ENCODE data around the gene CPN2. TPM values are rescaled to one million over a fixed set of nuclear protein-coding genes. Genes with fewer than 3 reads are reported as not detected.

Gene CPN2
- polyA plus RNA-seq, 4 donors: 2.0 TPM; not detected in 3

GRCh38 chr3:194306771-194307640, 44.1 kb downstream of the CPN2 start:
- no peak overlapping the region for H3K27ac ChIP-seq (ENCODE audit: low read depth in 1 of 3, low read length in 2 of 3)
- DNase-seq (no peak), FAIRE-seq (no peak)
- H3K27me3 ChIP-seq (ENCODE audit: control insufficient read depth in 3 of 3, insufficient read depth in 3 of 3, low read length in 3 of 3): peaks cover 0 to 3% (median 0%) of the 10 kb centered on the region in 3 donors
- no peak overlapping the region for H3K4me3 ChIP-seq (ENCODE audit: low read depth in 1 of 3, low read length in 3 of 3)
- H3K4me1 ChIP-seq (ENCODE audit: control insufficient read depth in 3 of 3, insufficient read depth in 2 of 3, low read depth in 1 of 3, low read length in 2 of 3): peaks cover 0 to 4% (median 0%) of the 10 kb centered on the region in 3 donors
- H3K9me3 ChIP-seq (ENCODE audit: control insufficient read depth in 2 of 2, insufficient read depth in 1 of 2, low read depth in 1 of 2, low read length in 1 of 2): peaks cover 0 to 3% of the 10 kb centered on the region in 2 donors
- WGBS, 3 donors: 48 to 57% (median 57%) methylated on average over 13 of the region's 13 CpGs
- no peaks in the 10 kb centered on the region for H3K36me3 ChIP-seq (ENCODE audit: control insufficient read depth in 3 of 3, insufficient read depth in 2 of 3, low read depth in 1 of 3, low read length in 3 of 3)

- no peak overlapping the region for H3K27ac ChIP-seq (ENCODE audit: low read depth in 1 of 3, low read length in 2 of 3)
- no peak overlapping the region for H3K4me3 ChIP-seq (ENCODE audit: low read depth in 1 of 3, low read length in 3 of 3)
- H3K27me3 ChIP-seq (ENCODE audit: control insufficient read depth in 3 of 3, insufficient read depth in 3 of 3, low read length in 3 of 3): peaks cover 0 to 3% (median 0%) of the 10 kb centered on the region in 3 donors
- H3K9me3 ChIP-seq (ENCODE audit: control insufficient read depth in 2 of 2, insufficient read depth in 1 of 2, low read depth in 1 of 2, low read length in 1 of 2): peaks cover 0 to 3% of the 10 kb centered on the region in 2 donors
- no peak for DNase-seq
- no peak for FAIRE-seq
- 42 to 54% (median 48%) methylated on average over 11 of the region's 11 CpGs for WGBS, 3 donors
- no peaks in the 10 kb centered on the region for H3K4me1 ChIP-seq (ENCODE audit: control insufficient read depth in 3 of 3, insufficient read depth in 2 of 3, low read depth in 1 of 3, low read length in 2 of 3)
- H3K36me3 ChIP-seq (ENCODE audit: control insufficient read depth in 3 of 3, insufficient read depth in 2 of 3, low read depth in 1 of 3, low read length in 3 of 3): no peaks in the 10 kb centered on the region
Observed at GRCh38 chr3:194306109-194306686, 44.9 kb downstream of the CPN2 start.

- Histone ChIP-seq H3K27me3 (ENCODE audit: control insufficient read depth in 3 of 3, insufficient read depth in 3 of 3, low read length in 3 of 3) (peaks cover 0 to 3% (median 0%) of the 10 kb centered on the region in 3 donors), H3K36me3 (ENCODE audit: control insufficient read depth in 3 of 3, insufficient read depth in 2 of 3, low read depth in 1 of 3, low read length in 3 of 3) (no peaks in the 10 kb centered on the region), H3K4me3 (ENCODE audit: low read depth in 1 of 3, low read length in 3 of 3) (no peak overlapping the region), H3K9me3 (ENCODE audit: control insufficient read depth in 2 of 2, insufficient read depth in 1 of 2, low read depth in 1 of 2, low read length in 1 of 2) (peaks cover 0 to 3% of the 10 kb centered on the region in 2 donors), H3K27ac (ENCODE audit: low read depth in 1 of 3, low read length in 2 of 3) (no peak overlapping the region), H3K4me1 (ENCODE audit: control insufficient read depth in 3 of 3, insufficient read depth in 2 of 3, low read depth in 1 of 3, low read length in 2 of 3) (no peaks in the 10 kb centered on the region)
- FAIRE-seq (no peak), DNase-seq (no peak)
- WGBS, 3 donors: 89 to 92% (median 90%) methylated on average over 11 of the region's 11 CpGs
Observed at GRCh38 chr3:194305356-194306108, 45.6 kb downstream of the CPN2 start.

- Histone ChIP-seq H3K36me3 (ENCODE audit: control insufficient read depth in 3 of 3, insufficient read depth in 2 of 3, low read depth in 1 of 3, low read length in 3 of 3) (no peaks in the 10 kb centered on the region), H3K4me1 (ENCODE audit: control insufficient read depth in 3 of 3, insufficient read depth in 2 of 3, low read depth in 1 of 3, low read length in 2 of 3) (no peaks in the 10 kb centered on the region), H3K27me3 (ENCODE audit: control insufficient read depth in 3 of 3, insufficient read depth in 3 of 3, low read length in 3 of 3) (peaks cover 0 to 3% (median 0%) of the 10 kb centered on the region in 3 donors), H3K9me3 (ENCODE audit: control insufficient read depth in 2 of 2, insufficient read depth in 1 of 2, low read depth in 1 of 2, low read length in 1 of 2) (peaks cover 0 to 3% of the 10 kb centered on the region in 2 donors), H3K4me3 (ENCODE audit: low read depth in 1 of 3, low read length in 3 of 3) (no peak overlapping the region), H3K27ac (ENCODE audit: low read depth in 1 of 3, low read length in 2 of 3) (no peak overlapping the region)
- DNase-seq (no peak), FAIRE-seq (no peak)
- whole genome bisulfite sequencing, 3 donors: 91 to 93% (median 92%) methylated on average over 17 of the region's 17 CpGs
Observed at GRCh38 chr3:194304186-194304917, 46.8 kb downstream of the CPN2 start.

- DNase-seq: no peak
- Histone ChIP-seq H3K4me1 (ENCODE audit: control insufficient read depth in 3 of 3, insufficient read depth in 2 of 3, low read depth in 1 of 3, low read length in 2 of 3) (no peaks in the 10 kb centered on the region), H3K4me3 (ENCODE audit: low read depth in 1 of 3, low read length in 3 of 3) (no peak overlapping the region), H3K36me3 (ENCODE audit: control insufficient read depth in 3 of 3, insufficient read depth in 2 of 3, low read depth in 1 of 3, low read length in 3 of 3) (no peaks in the 10 kb centered on the region), H3K9me3 (ENCODE audit: control insufficient read depth in 2 of 2, insufficient read depth in 1 of 2, low read depth in 1 of 2, low read length in 1 of 2) (peaks cover 0 to 3% of the 10 kb centered on the region in 2 donors), H3K27ac (ENCODE audit: low read depth in 1 of 3, low read length in 2 of 3) (no peak overlapping the region), H3K27me3 (ENCODE audit: control insufficient read depth in 3 of 3, insufficient read depth in 3 of 3, low read length in 3 of 3) (peaks cover 0 to 3% (median 0%) of the 10 kb centered on the region in 3 donors)
- no peak for FAIRE-seq
- WGBS, 3 donors: 55 to 70% (median 70%) methylated on average over 1 of the region's 1 CpG
Observed at GRCh38 chr3:194303749-194304148, 47.4 kb downstream of the CPN2 start.

GRCh38 chr3:194301730-194302129, 49.4 kb downstream of the CPN2 start:
- Histone ChIP-seq H3K27ac (ENCODE audit: low read depth in 1 of 3, low read length in 2 of 3) (no peak overlapping the region), H3K27me3 (ENCODE audit: control insufficient read depth in 3 of 3, insufficient read depth in 3 of 3, low read length in 3 of 3) (peaks cover 0 to 3% (median 0%) of the 10 kb centered on the region in 3 donors), H3K4me1 (ENCODE audit: control insufficient read depth in 3 of 3, insufficient read depth in 2 of 3, low read depth in 1 of 3, low read length in 2 of 3) (peaks cover 0 to under 1% (median 0%) of the 10 kb centered on the region in 3 donors), H3K4me3 (ENCODE audit: low read depth in 1 of 3, low read length in 3 of 3) (no peak overlapping the region), H3K9me3 (ENCODE audit: control insufficient read depth in 2 of 2, insufficient read depth in 1 of 2, low read depth in 1 of 2, low read length in 1 of 2) (peaks cover 0 to 3% of the 10 kb centered on the region in 2 donors), H3K36me3 (ENCODE audit: control insufficient read depth in 3 of 3, insufficient read depth in 2 of 3, low read depth in 1 of 3, low read length in 3 of 3) (no peaks in the 10 kb centered on the region)
- FAIRE-seq (no peak), DNase-seq (no peak)
- WGBS, 3 donors: 87 to 92% (median 89%) methylated on average over 3 of the region's 3 CpGs

GRCh38 chr3:194300936-194301335, 50.2 kb downstream of the CPN2 start:
- H3K4me1 ChIP-seq (ENCODE audit: control insufficient read depth in 3 of 3, insufficient read depth in 2 of 3, low read depth in 1 of 3, low read length in 2 of 3): peaks cover 0 to 8% (median 0%) of the 10 kb centered on the region in 3 donors
- no peak overlapping the region for H3K4me3 ChIP-seq (ENCODE audit: low read depth in 1 of 3, low read length in 3 of 3)
- FAIRE-seq: no peak
- WGBS, 3 donors: 94 to 95% (median 94%) methylated on average over 6 of the region's 6 CpGs
- H3K27ac ChIP-seq (ENCODE audit: low read depth in 1 of 3, low read length in 2 of 3): no peak overlapping the region
- H3K36me3 ChIP-seq (ENCODE audit: control insufficient read depth in 3 of 3, insufficient read depth in 2 of 3, low read depth in 1 of 3, low read length in 3 of 3): no peaks in the 10 kb centered on the region
- H3K27me3 ChIP-seq (ENCODE audit: control insufficient read depth in 3 of 3, insufficient read depth in 3 of 3, low read length in 3 of 3): peaks cover 0 to 3% (median 0%) of the 10 kb centered on the region in 3 donors
- no peak for DNase-seq
- H3K9me3 ChIP-seq (ENCODE audit: control insufficient read depth in 2 of 2, insufficient read depth in 1 of 2, low read depth in 1 of 2, low read length in 1 of 2): peaks cover 0 to 3% of the 10 kb centered on the region in 2 donors
